DND-41 (cell line): ENCODE results near the gene KLC1.

Source experiments
- CTCF ChIP-seq: IDR thresholded peaks from 2 replicates; pipeline ENCODE4 v1.5.1; 2012; ENCODE audit warnings: borderline replicate concordance, low read length, moderate library complexity, mild to moderate bottlenecking; ENCODE audit not compliant: poor library complexity, severe bottlenecking; ENCODE audit errors: extremely low read depth
- EZH2 ChIP-seq: IDR thresholded peaks from 3 replicates; pipeline ENCODE4 v1.6.1; 2012; ENCODE audit warnings: borderline replicate concordance, low read depth, mild to moderate bottlenecking, moderate library complexity, low read length, inconsistent platforms; ENCODE audit not compliant: severe bottlenecking

GRCh38 chr14:103600503-103600902 is 28.5 kb upstream of the KLC1 start:
- TF ChIP-seq CTCF, result no peak
- no peak for TF ChIP-seq EZH2
